RCC 7860 (cell line): ENCODE data around the gene GPR45.

Experiments used
- DNase-seq: peaks from one replicate; pipeline ENCODE4 v3.0.0-alpha.2; 2015; ENCODE audit warnings: low spot score
- FAIRE-seq: peaks from 2 replicates; lab custom pipeline; 2012; peaks lifted over from hg19 to GRCh38; lab: Jason Lieb, UNC

Gene GPR45

DNA sequence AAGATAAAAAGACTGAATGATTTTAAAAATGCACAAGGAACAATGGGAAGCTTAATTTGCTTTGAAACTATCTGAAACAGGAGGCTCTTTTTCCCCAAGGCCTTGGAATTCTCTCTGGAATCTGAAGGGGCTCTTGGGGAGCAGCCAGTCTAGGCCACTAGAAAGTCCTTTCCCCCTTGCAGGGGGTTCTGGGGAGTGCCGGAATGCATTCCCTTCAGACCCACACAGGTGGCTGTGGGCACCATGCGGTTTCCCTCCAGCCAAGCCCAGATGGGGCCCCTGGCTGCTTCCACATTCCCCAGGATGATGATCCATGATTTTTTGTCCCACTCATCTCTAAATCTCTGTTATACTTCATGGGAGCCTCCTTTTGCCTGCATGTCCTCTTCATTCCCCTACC lies 10.7 kb downstream of the GPR45 start:
- DNase-seq (no peak), FAIRE-seq (no peak)

DNA sequence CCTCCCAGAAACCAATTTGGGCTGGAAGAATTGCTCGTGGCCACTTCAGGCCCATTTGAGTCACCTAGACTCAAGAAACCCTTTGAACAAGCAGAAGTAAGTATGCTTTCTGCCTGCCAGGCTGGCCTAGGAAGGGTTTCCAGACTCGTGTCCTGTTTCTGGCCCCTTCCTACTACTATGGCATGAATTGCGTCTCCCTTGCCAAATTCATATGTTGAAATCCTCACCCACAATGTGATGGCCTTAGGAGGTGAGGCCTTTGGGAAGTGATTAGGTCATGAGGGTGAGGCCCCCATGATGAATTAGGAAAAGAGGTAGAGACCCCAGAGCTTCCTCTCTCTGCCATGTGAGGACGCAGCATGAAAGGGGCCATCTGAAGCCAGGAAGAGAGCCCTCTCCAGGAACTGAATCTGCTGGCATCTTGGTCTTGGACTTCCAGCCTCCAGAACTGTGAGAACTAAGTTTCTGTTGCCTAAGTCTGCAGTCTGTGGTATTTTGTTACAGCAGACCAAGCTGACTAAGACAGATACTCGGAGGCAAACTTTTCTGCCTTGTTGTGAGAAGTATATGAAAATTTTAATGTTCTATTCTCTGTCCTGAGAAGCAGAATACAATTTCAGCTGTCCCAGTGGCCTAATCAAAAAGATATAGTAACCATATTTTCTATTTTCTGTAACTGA lies 13.1 kb downstream of the GPR45 start:
- FAIRE-seq: no peak
- DNase-seq: no peak

DNA sequence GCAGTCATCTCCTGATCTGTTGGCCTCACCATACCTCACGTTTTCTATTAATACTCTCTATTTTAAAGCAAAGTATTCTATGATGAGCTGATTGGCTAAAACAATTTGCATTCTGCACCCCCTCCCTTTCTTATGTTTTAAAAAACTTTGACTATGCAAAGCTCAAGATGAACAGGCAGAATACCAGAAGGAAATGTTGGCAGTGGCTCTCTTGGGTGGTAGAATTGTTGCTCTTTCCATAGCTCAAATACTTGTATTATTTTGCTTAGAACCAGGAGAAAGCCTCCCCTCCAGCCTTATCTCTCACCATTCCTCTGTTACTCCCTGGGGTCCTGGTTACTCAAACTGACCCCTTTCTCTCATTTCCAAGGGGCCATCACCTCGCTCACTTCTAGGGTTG lies 14.4 kb downstream of the GPR45 start:
- FAIRE-seq: no peak
- DNase-seq: no peak

DNA sequence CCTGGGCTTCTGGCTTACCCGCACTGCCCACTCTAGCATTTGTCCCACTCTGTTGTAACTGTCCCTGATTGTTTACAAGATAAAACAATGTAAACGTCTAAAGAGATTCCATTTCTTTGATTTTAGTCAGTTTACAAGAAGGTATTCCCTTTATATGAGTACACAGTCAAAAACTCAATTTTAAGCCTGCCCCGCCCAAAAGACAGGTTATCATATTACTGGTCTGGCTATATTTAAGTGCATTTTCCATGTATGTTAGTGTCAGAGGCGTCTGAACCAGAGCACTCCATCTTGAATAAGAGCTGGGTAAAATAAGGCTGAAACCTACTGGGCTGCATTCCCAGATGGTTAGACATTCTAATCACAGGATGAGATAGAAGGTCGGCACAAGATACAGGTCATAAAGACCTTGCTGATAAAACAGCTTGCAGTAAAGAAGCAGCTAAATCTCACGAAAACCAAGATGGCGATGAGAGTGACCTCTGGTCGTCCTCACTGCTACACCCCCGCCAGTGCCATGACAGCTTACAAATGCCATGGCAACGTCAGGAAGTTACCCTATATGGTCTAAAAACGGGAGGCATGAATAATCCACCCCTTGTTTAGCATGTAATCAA lies 15.0 kb downstream of the GPR45 start:
- FAIRE-seq (no peak), DNase-seq (peak; percentile 32)

DNA sequence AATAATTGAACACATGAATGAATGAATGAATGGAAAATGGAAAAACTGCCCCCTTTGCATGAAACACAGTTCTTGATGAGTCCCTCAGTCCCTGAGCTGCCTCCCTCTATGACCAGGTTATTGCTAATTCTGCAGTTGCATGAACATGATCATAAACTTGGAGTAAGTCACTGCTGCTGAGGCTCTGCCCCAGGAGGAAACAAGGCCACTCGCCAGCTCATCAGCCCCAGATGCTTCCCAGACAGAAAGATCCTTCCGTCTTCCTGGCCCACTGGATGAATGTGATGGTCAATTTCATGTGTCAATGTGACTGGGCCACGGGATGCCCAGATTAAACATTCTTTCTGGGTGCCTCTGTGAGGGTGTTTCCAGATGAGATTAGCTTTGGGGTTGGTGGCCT lies 16.4 kb downstream of the GPR45 start:
- DNase-seq (peak; percentile 45), FAIRE-seq (no peak)

DNA sequence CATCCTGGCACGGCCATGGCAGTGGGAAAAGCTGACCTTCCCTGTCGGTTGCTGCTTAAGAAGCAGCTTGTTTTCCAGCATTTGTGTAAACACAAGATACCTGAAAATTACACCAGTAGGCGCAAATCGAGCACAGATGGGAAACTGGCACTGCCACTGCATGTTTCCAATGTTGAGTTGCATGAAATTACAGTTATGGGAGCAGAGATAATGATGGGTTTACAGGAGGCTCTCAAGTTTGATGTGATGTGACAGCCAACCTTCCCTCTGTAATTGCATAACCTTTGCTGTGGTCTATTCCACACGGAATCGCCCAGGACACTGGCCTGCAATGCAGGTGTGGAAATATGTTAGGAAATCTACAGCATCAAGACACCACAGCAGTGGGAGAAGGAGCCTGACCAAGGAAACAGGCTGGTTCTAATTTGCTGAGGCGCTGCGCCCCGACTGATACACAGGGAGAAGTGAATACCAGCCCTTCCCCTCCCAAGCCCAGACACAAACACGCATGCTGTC lies 17.4 kb downstream of the GPR45 start:
- DNase-seq (no peak), FAIRE-seq (no peak)

DNA sequence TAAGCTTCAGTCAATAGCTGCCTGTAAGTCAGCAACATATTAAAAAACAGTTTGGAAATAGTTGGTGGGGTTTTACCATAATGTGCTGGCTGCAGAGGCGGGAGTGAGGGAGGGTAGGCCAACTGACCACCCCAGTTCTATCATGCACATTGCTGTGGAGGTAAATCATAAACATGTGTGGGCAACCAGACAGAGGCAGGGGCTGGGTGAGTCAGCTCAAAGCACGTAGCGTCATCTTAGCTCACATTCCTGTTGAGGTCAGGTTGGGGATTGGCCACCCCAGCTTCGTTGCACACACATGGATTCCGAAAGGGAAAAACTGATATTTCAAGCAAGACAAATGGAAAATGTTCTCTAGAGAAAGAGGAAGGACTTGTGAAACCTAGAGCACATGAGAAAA lies 19.5 kb downstream of the GPR45 start:
- peak; percentile 95 for DNase-seq
- FAIRE-seq: peak; percentile 96

DNA sequence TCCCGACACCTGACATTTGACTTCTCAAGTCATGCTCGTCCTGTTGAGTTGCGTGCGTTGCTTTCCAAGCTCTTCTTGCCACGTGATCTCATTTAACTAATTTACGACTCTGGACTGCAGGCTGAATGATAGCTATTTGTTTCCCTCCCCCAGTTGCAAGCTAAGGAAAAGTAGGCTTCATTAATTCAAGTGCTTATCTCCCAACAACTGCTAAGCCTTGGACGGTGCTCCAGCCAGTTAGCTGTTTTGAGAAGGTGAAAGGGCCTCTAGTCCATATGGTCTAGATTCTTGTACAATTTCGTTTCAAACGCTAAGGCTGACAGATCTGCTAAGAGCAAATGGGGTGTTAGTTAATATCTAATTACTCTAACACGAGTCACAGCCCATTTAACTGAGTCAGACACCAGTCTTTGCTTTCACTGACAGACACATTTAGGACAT lies 21.1 kb downstream of the GPR45 start:
- DNase-seq (no peak), FAIRE-seq (no peak)

DNA sequence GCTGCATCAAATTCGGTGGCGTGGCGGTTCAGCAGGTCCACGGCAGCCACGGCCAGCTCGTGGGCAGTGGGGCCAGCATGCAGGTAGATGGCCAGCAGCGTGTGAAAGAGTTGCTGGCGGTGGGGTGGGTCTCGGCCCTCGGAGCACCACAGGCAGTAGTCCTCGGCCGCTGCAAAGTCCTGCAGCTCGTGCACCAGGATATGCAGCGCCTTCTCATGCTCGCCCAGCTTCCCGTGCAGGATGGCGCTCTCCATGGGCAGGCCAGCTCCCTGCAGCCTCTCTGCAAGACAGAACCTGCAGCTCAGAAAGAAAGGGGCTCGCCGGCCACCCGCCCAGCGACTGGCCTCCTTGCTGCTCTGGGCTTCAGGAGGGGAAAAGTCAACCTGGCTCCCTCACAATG lies 27.9 kb downstream of the GPR45 start:
- no peak for FAIRE-seq
- DNase-seq: no peak

DNA sequence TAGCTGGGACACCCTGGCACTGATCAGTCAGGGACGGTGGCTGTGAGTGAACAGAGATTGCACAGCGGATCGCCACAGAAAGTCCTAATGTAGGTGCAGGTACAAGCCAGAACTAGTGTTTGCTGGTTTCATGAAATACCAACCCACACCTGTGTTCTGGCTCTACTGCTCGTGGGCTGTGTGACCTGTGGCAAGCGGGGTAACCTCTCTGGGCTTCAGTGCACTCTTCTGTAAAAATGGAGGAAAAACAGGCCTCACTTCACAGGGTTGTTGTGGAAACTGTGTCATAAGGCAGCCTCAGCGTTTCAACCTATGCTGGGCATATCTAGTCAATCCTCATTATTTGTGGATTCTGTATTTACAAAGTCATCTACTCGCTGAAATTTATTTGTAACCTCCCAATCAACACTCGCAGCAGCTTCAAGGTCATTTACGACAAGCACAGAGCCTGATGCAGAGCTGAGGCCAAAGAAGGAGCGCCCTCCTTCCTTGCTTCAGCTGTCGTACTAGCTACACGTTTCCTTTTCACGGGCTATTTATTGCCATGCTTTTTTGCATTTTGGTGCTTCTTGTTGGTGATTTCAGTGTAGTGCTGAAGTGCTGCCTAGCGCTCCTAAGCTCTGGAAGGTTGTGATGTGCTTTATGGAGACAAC lies 30.0 kb downstream of the GPR45 start:
- FAIRE-seq (no peak), DNase-seq (no peak)

DNA sequence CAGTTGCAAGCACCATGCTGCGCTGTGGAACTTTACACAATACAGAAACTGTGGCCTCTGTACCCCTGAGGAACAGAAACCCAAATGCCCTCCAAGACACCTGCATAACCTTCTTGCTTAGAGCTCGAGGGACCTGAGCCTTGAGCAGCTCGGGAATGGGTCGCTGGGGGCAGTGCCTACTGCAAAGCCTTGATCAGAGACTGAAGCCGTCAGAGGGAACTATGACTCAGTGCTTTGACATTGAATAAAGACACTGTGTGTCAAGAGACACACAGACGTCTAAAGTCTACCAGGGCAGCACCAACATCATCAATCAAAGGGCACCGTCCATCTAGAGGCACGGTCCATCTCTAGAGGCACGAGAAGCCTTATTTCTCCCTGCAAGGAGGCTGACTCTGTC lies 30.6 kb downstream of the GPR45 start:
- FAIRE-seq: no peak
- no peak for DNase-seq

DNA sequence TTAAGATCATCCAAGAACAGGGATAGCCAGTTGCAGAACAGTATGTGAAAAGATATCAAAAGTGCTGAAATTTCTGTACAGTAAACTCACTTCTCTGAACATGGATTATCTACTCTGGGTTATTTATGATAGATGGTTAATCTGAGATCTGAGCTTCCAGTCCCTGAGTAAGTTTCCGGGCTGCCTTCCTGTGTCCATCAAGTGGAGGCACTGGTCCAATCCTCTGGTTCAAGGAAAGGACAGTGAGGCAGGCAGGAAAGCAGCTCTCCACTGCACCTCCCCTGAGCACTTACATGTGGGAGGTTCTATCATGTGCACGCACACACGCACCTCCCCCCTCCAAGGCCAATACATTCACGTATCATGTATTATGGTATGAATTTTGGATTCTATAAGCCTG lies 32.5 kb downstream of the GPR45 start:
- DNase-seq (no peak), FAIRE-seq (no peak)

DNA sequence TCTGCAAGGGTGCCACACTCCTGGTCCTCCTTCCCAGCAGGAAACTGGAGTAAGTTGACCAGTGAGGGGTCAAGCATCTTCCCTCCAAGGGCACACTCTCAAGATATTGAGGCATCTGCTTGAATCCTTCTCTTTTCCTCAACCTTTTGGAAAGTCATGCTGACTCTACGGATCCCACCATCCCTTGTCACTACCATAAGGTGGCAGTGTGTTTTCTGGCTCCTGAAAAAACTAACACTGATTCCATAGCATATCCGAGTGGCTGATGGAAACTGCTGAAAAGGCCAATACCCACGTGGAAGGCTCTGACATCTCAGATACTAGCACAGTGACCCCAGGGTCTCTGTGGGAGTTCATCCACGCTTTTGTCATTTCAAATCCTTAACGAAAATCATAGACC lies 37.1 kb downstream of the GPR45 start:
- DNase-seq (no peak), FAIRE-seq (no peak)

DNA sequence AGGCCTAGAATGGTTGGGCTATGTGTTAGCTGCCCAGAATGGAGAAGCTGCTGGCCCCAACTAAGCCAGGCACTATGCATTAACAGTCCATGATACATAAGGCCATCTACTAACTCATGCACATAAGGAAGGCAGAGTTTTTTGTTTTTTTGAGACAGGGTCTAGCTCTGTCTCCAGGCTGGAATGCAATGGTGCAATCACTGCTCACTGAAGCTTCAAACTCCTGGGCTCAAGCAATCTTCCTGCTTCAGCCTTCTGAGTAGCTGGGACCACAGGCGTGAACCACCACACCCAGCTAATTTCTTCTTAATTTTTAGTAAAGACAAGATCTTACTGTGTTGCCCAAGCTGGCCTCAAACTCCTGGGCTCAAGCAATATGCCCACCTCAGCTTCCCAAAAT lies 37.6 kb downstream of the GPR45 start:
- FAIRE-seq (no peak), DNase-seq (no peak)

DNA sequence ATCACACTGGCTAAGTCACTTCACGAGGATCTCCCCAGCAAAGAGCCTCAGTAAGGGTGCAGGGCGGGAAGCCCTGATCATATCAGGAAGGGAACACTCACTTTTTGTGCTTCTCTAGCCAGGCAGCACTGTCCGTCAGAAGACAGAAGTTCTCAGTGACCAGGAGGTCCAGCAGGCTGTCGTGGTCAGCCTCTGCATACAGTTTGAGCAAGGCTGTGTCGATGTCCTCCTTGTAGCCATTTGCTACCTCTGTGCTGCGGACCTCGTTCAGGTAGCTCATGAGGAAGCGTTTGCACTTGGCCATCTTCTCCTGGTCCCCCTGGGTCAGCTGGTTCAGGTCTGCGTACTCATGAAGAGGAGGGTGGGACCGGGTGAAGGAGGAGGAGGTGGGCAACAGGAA lies 38.7 kb downstream of the GPR45 start:
- FAIRE-seq (no peak), DNase-seq (no peak)

DNA sequence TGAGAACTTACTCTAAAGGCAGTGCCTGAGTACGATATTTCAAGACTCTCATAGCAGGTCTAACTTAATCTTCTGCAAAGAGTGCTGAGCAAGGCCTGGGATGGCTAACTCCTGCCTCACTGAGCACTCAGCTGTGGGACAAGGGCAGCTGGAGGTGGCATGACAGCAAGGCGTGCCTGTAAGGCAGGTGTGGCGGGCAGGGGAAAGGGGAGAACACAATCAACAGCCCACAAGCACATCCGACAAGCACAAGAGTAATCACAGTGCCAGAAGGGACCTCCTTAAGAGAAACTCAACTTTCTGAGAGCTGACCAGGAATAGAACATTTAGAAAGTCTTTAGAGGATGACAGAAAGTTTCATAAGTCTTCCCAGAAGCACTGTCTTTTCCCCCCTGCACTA lies 42.0 kb downstream of the GPR45 start:
- FAIRE-seq: no peak
- no peak for DNase-seq

DNA sequence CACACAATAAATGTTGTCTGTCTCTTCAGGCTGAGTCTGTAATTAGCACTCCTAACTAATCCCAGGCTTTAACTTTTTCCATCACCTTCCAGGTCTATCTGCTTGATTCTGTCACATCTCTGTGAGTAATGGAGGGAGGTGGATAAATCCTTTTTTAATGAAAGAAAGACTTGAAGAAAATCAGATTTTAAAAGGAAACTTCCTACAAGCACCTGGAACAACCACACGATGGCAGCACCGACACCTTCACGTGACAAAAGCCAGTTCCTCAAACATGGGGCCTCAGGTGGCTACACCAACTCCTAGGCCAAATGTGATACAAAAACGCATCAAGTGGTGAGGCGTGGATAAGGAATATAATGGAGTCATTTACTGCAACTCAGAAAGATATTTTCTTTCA lies 46.1 kb downstream of the GPR45 start:
- peak; percentile 13 for DNase-seq
- FAIRE-seq: peak; percentile 26

DNA sequence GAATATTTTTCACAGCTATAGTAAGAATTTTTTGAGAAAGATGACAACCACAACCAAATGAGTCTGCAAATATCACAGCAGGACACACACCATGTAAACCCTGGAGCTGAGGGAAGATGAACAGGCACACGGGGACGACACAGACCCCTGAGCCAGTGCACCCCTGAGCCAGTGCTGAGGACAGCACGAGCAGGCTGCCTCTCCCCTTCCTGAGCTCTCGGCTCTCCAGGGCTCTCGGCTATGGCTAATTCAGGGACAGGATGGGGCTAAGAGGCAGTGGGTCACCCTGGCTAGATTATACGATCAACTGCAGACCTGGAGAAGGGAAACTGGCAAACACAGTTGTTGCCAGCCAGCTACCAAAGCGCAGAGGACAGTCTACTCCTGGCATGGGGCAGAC lies 46.6 kb downstream of the GPR45 start:
- no peak for FAIRE-seq
- no peak for DNase-seq

DNA sequence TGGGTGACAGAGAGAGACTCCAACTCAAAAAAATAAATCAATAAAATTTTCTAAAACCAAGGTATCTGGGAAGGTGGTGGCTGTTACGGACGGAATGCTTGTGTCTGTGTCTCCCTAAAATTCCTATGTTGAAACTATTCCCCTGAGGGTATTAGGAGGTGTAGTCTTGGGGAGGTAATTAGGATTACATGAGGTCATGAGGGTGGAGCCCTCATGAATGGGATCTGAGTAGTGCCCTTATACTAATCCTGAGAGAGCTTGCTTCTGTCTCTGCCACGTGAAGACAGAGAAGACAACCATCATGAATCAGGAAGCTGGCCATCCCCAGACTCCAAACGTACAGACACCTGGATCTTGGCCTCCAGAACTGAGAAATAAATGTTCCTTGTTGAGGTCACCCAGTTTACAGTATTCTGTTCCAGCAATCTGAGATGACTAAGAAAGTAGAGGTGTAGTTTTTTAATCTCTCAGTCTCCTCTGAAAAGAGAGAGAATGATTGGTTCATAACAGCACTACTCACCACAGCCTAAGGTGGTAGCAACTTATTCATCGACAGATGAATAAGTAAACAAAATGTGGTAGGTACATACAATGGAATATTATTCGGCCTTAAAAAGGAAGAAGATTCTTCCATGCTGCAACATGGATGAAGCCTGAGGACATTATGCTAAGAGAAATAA lies 49.6 kb downstream of the GPR45 start:
- FAIRE-seq: no peak
- no peak for DNase-seq

DNA sequence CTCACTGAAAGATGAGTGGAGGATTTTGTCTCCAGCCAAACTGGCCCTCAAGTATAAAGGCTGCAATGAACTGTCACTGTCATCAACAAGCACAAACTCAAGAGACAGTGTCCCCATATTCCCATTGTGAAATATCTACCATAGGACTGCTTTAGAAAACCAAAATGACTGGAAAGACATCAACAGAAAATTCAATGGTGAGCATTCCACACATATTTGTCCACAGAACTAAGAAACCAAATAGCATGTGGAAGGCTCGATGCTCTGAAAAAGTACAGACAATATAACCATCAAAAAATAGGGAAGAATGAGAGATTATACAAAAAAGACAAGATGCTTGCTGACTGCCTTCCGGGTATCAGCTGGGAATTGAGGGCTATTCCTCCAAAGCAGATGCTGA lies 50.4 kb downstream of the GPR45 start:
- FAIRE-seq: no peak
- DNase-seq: no peak
